Mesenchymal stem cell (in vitro differentiated cells and primary cell): ENCODE data around the gene ERFE.
A peak's percentile ranks its signal among the peaks of the same experiment; 100 is the strongest.

Experiments
- DNase-seq: peaks from one replicate; pipeline ENCODE4 v3.0.0-alpha.2; 2013
- H2AFZ ChIP-seq: one replicate; pipeline ENCODE4 v1.6.1; 2013; ENCODE audit warnings: low read depth, mild to moderate bottlenecking, control low read depth, inconsistent platforms, low read length, moderate library complexity
- H2AK5ac ChIP-seq: 2 replicates; pipeline ENCODE4 v1.6.1; 2013; ENCODE audit warnings: low read length, moderate library complexity, mild to moderate bottlenecking, inconsistent platforms; ENCODE audit not compliant: severe bottlenecking
- H2BK120ac ChIP-seq: one replicate; pipeline ENCODE4 v1.6.1; 2013; ENCODE audit warnings: low read depth, mild to moderate bottlenecking, inconsistent platforms, low read length, moderate library complexity
- H2BK12ac ChIP-seq, 2 experiments: one replicate each; pipeline ENCODE4 v1.6.1; 2013; ENCODE audit warnings: inconsistent platforms in 2 of 2, low read length in 2 of 2, mild to moderate bottlenecking in 2 of 2, moderate library complexity in 2 of 2, control low read depth in 1 of 2
- H2BK15ac ChIP-seq: one replicate; pipeline ENCODE4 v1.6.1; 2013; ENCODE audit warnings: mild to moderate bottlenecking, low read depth, inconsistent platforms; ENCODE audit not compliant: poor library complexity, severe bottlenecking
- H2BK5ac ChIP-seq: 2 replicates; pipeline ENCODE4 v1.6.1; 2013; ENCODE audit warnings: low read depth, mild to moderate bottlenecking, low read length, control low read depth, inconsistent platforms; ENCODE audit not compliant: poor library complexity, severe bottlenecking
- H3K14ac ChIP-seq, 2 experiments: one replicate each; pipeline ENCODE4 v1.6.1; 2013; ENCODE audit warnings: inconsistent platforms in 2 of 2, low read length in 2 of 2, control low read depth in 1 of 2, mild to moderate bottlenecking in 1 of 2, moderate library complexity in 1 of 2
- H3K18ac ChIP-seq, 2 experiments: one replicate each; pipeline ENCODE4 v1.6.1; 2013; ENCODE audit warnings: inconsistent platforms in 2 of 2, low read length in 2 of 2, control low read depth in 1 of 2, low read depth in 1 of 2, mild to moderate bottlenecking in 1 of 2
- H3K23ac ChIP-seq, 2 experiments: one replicate each; pipeline ENCODE4 v1.6.1; 2013; ENCODE audit warnings: inconsistent platforms in 2 of 2, low read length in 2 of 2, mild to moderate bottlenecking in 2 of 2, moderate library complexity in 2 of 2, control low read depth in 1 of 2
- H3K27ac ChIP-seq: 2 replicates; pipeline ENCODE4 v1.5.1; 2013; ENCODE audit warnings: mild to moderate bottlenecking, moderate library complexity, low read length, control low read depth, inconsistent platforms; ENCODE audit not compliant: poor library complexity, severe bottlenecking
- H3K27me3 ChIP-seq, 2 experiments: 2 replicates each; pipeline versions ENCODE4 v1.6.1 to v1.7.0; 2013; ENCODE audit warnings: low read length in 2 of 2, mild to moderate bottlenecking in 2 of 2, moderate library complexity in 2 of 2, control low read depth in 1 of 2, inconsistent platforms in 1 of 2; ENCODE audit not compliant: control insufficient read depth in 1 of 2, insufficient read depth in 1 of 2
- H3K36me3 ChIP-seq, 2 experiments: 2 replicates each; pipeline versions ENCODE4 v1.6.1 to v1.7.0; 2013; ENCODE audit warnings: low read length in 2 of 2, control low read depth in 1 of 2, inconsistent platforms in 1 of 2, low read depth in 1 of 2, mild to moderate bottlenecking in 1 of 2; ENCODE audit not compliant: insufficient read depth in 2 of 2, control insufficient read depth in 1 of 2
- H3K4ac ChIP-seq, 2 experiments: one replicate each; pipeline ENCODE4 v1.6.1; 2013; ENCODE audit warnings: inconsistent platforms in 2 of 2, low read length in 2 of 2, mild to moderate bottlenecking in 2 of 2, moderate library complexity in 2 of 2, control low read depth in 1 of 2, low read depth in 1 of 2
- H3K4me1 ChIP-seq: 2 replicates; pipeline ENCODE4 v1.6.1; 2013; ENCODE audit warnings: low read depth, low read length, control low read depth; ENCODE audit not compliant: control insufficient read depth, insufficient read depth
- H3K4me2 ChIP-seq: 2 replicates; pipeline ENCODE4 v1.6.1; 2013; ENCODE audit warnings: low read length, mild to moderate bottlenecking, inconsistent platforms; ENCODE audit not compliant: poor library complexity, severe bottlenecking
- H3K4me3 ChIP-seq, 2 experiments: 2 replicates each; pipeline versions ENCODE4 v1.5.1 to v1.7.0; 2013; ENCODE audit warnings: low read length in 2 of 2, mild to moderate bottlenecking in 2 of 2, control low read depth in 1 of 2, low read depth in 1 of 2; ENCODE audit not compliant: insufficient read depth in 1 of 2
- H3K79me1 ChIP-seq: replicated peaks from 2 replicates; pipeline ENCODE4 v1.6.1; 2013; ENCODE audit warnings: mild to moderate bottlenecking, control low read depth, low read length, inconsistent platforms; ENCODE audit not compliant: poor library complexity, severe bottlenecking
- H3K9ac ChIP-seq: 2 replicates; pipeline ENCODE4 v1.7.0; 2013; ENCODE audit warnings: mild to moderate bottlenecking, low read length, moderate library complexity
- H3K9me3 ChIP-seq: 2 replicates; pipeline ENCODE4 v1.7.0; 2013; ENCODE audit warnings: mild to moderate bottlenecking, low read length; ENCODE audit not compliant: control insufficient read depth
- H4K8ac ChIP-seq: one replicate; pipeline ENCODE4 v1.6.1; 2013; ENCODE audit warnings: inconsistent platforms, mild to moderate bottlenecking, low read length, moderate library complexity
- H4K91ac ChIP-seq: one replicate; pipeline ENCODE4 v1.6.1; 2013; ENCODE audit warnings: mild to moderate bottlenecking, low read length, inconsistent platforms
- WGBS: methylation state at CpG from one replicate; pipeline ENCODE4 v1.1.7; 2013; ENCODE audit warnings: mixed read lengths; 5-methylcytosine and 5-hydroxymethylcytosine counted together

Gene ERFE

GRCh38 chr2:238124488-238125126, 34.2 kb upstream of the ERFE start:
- Histone ChIP-seq H3K4me2 (no peak overlapping the region), H2BK15ac (no peak overlapping the region), H3K18ac (no peak overlapping the region), H2BK12ac (no peak overlapping the region), H2AK5ac (no peak overlapping the region), H4K91ac (peak overlapping the region; percentile 37), H3K79me1 (no peaks in the 10 kb centered on the region), H4K8ac (no peak overlapping the region), H2BK120ac (no peak overlapping the region), H3K23ac (no peak overlapping the region), H3K4me3 (no peak overlapping the region), H3K27me3 (peaks cover 30 to 37% of the 10 kb centered on the region in 2 experiments), H3K36me3 (no peaks in the 10 kb centered on the region), H3K4me1 (peaks cover 12% of the 10 kb centered on the region), H3K14ac (no peak overlapping the region), H3K9me3 (no peaks in the 10 kb centered on the region), H3K9ac (no peak overlapping the region), H3K4ac (no peak overlapping the region), H2BK5ac (no peak overlapping the region), H2AFZ (no peak overlapping the region), H3K27ac (no peak overlapping the region)
- WGBS = 91% methylated on average over 18 of the region's 19 CpGs
- no peak for DNase-seq

DNA sequence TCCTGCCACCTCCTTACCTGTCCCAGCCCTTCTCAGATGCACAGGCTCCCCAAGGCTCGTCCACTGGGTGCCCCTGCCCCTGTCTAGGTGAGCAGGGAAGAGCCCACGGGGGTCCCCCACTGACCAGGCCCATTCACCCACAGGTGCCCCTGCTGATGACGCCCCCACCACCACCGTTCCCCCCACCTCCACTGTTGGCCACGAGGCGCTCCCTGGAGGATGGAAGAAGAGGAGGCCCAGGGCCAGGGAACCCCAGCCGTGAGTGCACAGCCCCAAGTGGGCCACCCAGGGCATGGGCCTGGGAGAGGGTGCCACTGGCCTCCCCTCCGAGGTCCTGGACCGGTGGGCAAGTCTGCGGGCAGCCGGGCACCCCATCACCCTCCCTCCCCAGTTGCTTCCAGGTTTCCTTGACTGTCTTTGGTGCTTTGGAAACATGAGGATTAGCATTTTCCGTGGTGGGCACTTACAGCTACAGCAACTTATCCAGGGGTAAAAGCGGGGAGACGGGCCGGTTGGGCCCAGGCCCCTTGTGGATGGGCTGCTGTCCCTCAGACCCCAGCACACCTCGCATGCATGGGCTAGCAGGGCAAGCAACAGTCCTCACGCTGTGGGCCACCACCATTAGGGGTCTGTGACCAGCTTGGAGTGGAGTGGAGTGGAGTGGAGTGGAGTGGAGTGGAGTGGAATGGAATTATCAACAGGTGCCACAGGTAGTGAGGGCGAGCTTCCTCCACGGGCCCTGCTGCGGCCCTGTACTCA, 33.5 kb upstream of the ERFE start:
- H3K9ac ChIP-seq = no peak overlapping the region
- H3K23ac ChIP-seq = no peak overlapping the region
- H4K8ac ChIP-seq = no peak overlapping the region
- no peak overlapping the region for H2AK5ac ChIP-seq
- no peak overlapping the region for H3K18ac ChIP-seq
- WGBS = 91% methylated on average over 17 of the region's 20 CpGs
- H2AFZ ChIP-seq = no peak overlapping the region
- H2BK12ac ChIP-seq = no peak overlapping the region
- no peak overlapping the region for H3K4me3 ChIP-seq
- H2BK15ac ChIP-seq = no peak overlapping the region
- H3K4ac ChIP-seq = no peak overlapping the region
- H3K4me2 ChIP-seq = no peak overlapping the region
- no peak for DNase-seq
- no peak overlapping the region for H2BK120ac ChIP-seq
- H3K79me1 ChIP-seq = no peaks in the 10 kb centered on the region
- peaks cover 8% of the 10 kb centered on the region for H3K4me1 ChIP-seq
- no peaks in the 10 kb centered on the region for H3K9me3 ChIP-seq
- H3K14ac ChIP-seq = no peak overlapping the region
- H3K36me3 ChIP-seq = no peaks in the 10 kb centered on the region
- H3K27me3 ChIP-seq = peaks cover 23 to 30% of the 10 kb centered on the region in 2 experiments
- H3K27ac ChIP-seq = no peak overlapping the region
- peak overlapping the region; percentile 9 for H4K91ac ChIP-seq
- no peak overlapping the region for H2BK5ac ChIP-seq

DNA sequence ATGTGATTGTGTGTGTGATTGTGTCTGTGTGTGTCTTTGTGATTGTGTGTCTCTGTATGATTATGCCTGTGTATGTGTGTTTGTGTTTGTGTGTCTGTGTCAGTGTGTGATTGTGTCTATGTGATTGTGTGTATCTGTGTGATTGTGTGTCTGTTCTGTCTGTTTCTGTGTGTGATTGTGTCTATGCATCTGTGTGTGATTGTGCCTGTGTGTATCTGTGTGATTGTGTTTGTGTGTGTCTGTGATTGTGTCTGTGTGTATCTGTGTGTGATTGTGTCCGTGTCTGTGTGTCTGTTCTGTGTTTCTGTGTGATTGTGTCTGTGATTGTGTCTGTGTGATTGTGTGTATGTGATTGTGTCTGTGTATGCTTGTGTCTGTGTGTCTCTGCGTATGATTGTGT, 32.4 kb upstream of the ERFE start:
- Histone ChIP-seq H2BK15ac (no peak overlapping the region), H4K91ac (no peak overlapping the region), H3K23ac (no peak overlapping the region), H3K79me1 (no peaks in the 10 kb centered on the region), H3K18ac (no peak overlapping the region), H3K27me3 (peaks cover 13 to 20% of the 10 kb centered on the region in 2 experiments), H3K4ac (no peak overlapping the region), H2BK12ac (no peak overlapping the region), H3K4me1 (no peaks in the 10 kb centered on the region), H2BK120ac (no peak overlapping the region), H3K4me3 (no peak overlapping the region), H3K14ac (no peak overlapping the region), H3K27ac (no peak overlapping the region), H3K36me3 (no peaks in the 10 kb centered on the region), H2AK5ac (no peak overlapping the region), H2BK5ac (no peak overlapping the region), H3K9me3 (no peaks in the 10 kb centered on the region), H4K8ac (no peak overlapping the region), H3K9ac (peak overlapping the region; percentile 77), H2AFZ (no peak overlapping the region), H3K4me2 (no peak overlapping the region)
- no peak for DNase-seq
- WGBS = 96% methylated on average over 2 of the region's 2 CpGs

DNA sequence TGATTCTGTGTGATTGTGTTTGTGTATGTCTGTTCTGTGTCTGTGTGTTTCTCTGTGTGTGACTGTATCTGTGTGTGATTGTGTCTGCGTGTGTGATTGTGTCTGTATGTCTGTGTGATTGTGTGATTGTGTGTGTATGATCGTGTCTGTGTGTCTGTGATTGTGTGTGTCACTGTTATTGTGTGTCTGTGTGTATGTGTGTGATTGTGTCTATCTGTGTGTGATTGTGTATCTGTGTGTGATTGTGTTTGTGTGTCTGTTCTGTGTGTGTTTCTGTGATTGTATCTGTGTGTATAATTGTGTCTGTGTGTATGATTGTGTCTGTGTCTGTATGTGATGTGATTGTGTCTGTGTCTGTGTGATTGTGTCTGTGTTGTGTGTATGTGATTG, 32.0 kb upstream of the ERFE start:
- no peaks in the 10 kb centered on the region for H3K4me1 ChIP-seq

More for the DNA sequence above, 32.0 kb upstream of the ERFE start:
- Histone ChIP-seq H3K36me3 (no peaks in the 10 kb centered on the region), H3K14ac (no peak overlapping the region), H2AK5ac (no peak overlapping the region), H2BK15ac (no peak overlapping the region), H3K23ac (no peak overlapping the region), H4K91ac (no peak overlapping the region), H2AFZ (peak overlapping the region; percentile 59), H3K79me1 (no peaks in the 10 kb centered on the region), H3K4ac (no peak overlapping the region), H3K9me3 (no peaks in the 10 kb centered on the region), H2BK120ac (no peak overlapping the region), H2BK12ac (no peak overlapping the region), H3K4me3 (peak overlapping the region in 1 of 2 experiments; percentile 71), H3K27me3 (peaks cover 10 to 17% of the 10 kb centered on the region in 2 experiments), H2BK5ac (no peak overlapping the region), H3K27ac (no peak overlapping the region), H3K4me2 (no peak overlapping the region), H4K8ac (no peak overlapping the region), H3K18ac (no peak overlapping the region), H3K9ac (peak overlapping the region; percentile 77)
- no peak for DNase-seq
- WGBS = 88% methylated on average over 2 of the region's 2 CpGs
